K562 (cell line): ENCODE data around the gene GPR42. TPM values are rescaled to one million over a fixed set of nuclear protein-coding genes. Genes with fewer than 3 reads are reported as not detected.

ENCODE experiments used
- ATAC-seq: fragments of 200-7000 bp; cut with Tn5 transposase; 3 replicates; pipeline ENCODE4 v1.9.1; 2020; ENCODE audit warnings: moderate library complexity
- BruUV-seq: library from RNA; stranded (reverse); fragments of 400-500 nt; replicated peaks from 2 replicates; lab custom pipeline; 2021; lab: Mats Ljungman, UMichigan
- CTCF ChIA-PET: fragments of 300-600 bp; formaldehyde crosslinking; extraction: SDS; loops from one replicate; lab custom pipeline; 2021; ENCODE audit warnings: low intra/inter-chr PET ratio; lab: Yijun Ruan, JAX
- POLR2A ChIA-PET: fragments of 300-600, 350-650 bp; sonication (Branson Sonifier 250); formaldehyde crosslinking; extraction: SDS; loops from one replicate; lab custom pipeline; 2021; ENCODE audit warnings: antibody characterized with exemption, inconsistent platforms; lab: Yijun Ruan, JAX
- DNase-seq, 4 experiments: peaks; one replicate each; pipeline versions ENCODE4 v3.0.0 to v3.0.0-alpha.2; 2011 to 2018; ENCODE audit warnings: low spot score in 3 of 4, mixed read lengths in 3 of 4; ENCODE audit errors: extremely low read depth in 1 of 4
- FAIRE-seq: peaks from 2 replicates; lab custom pipeline; 2011; peaks lifted over from hg19 to GRCh38; lab: Jason Lieb, UNC
- H2AFZ ChIP-seq: 2 replicates; pipeline ENCODE4 v1.6.0; 2011; ENCODE audit warnings: low read depth, low read length, control low read depth, inconsistent platforms
- H3K27ac ChIP-seq: fragments of 200-600 bp; 3 replicates; pipeline ENCODE4 v1.8.0; 2011; ENCODE audit warnings: low read depth, mild to moderate bottlenecking, control low read depth, inconsistent platforms, low read length, moderate library complexity, mixed read lengths; ENCODE audit errors: extremely low read depth
- H3K27me3 ChIP-seq, 2 experiments: fragments of 300-600 bp in 1 of 2; 2 replicates in 1 of 2; 3 replicates in 1 of 2; pipeline versions ENCODE4 v1.6.0 to v1.8.0; 2011; ENCODE audit warnings: inconsistent platforms in 2 of 2, low read length in 2 of 2, mild to moderate bottlenecking in 1 of 2, mixed read lengths in 1 of 2, moderate library complexity in 1 of 2; ENCODE audit not compliant: control insufficient read depth in 2 of 2, insufficient read depth in 2 of 2
- H3K36me3 ChIP-seq: fragments of 300-600 bp; 3 replicates; pipeline ENCODE4 v1.8.0; 2011; ENCODE audit warnings: mild to moderate bottlenecking, low read length, inconsistent platforms; ENCODE audit not compliant: control insufficient read depth, insufficient read depth
- H3K4me1 ChIP-seq, 2 experiments: fragments of 200-600 bp in 1 of 2; replicated peaks in 1 of 2; 2 replicates in 1 of 2; 3 replicates in 1 of 2; pipeline versions ENCODE4 v1.5.1 to v1.8.0; 2011; ENCODE audit warnings: inconsistent platforms in 2 of 2, low read length in 2 of 2, mild to moderate bottlenecking in 1 of 2, mixed read lengths in 1 of 2, moderate library complexity in 1 of 2; ENCODE audit not compliant: control insufficient read depth in 2 of 2, insufficient read depth in 2 of 2
- H3K4me2 ChIP-seq: 2 replicates; pipeline ENCODE4 v1.6.1; 2011; ENCODE audit warnings: low read length, control low read depth, inconsistent platforms, mixed read lengths; ENCODE audit not compliant: insufficient read depth
- H3K4me3 ChIP-seq: fragments of 200-600 bp; sonication (generic), shearing (Covaris generic); 2 replicates; pipeline ENCODE4 v1.5.1; 2016; ENCODE audit warnings: control low read depth, inconsistent platforms
- H3K79me2 ChIP-seq: fragments of 200-600 bp; 3 replicates; pipeline ENCODE4 v1.8.0; 2011; ENCODE audit warnings: low read length, inconsistent platforms; ENCODE audit not compliant: control insufficient read depth, insufficient read depth
- H3K9ac ChIP-seq, 2 experiments: 2 replicates each; pipeline versions ENCODE4 v1.6.0 to v1.6.1; 2011; ENCODE audit warnings: low read depth in 2 of 2, low read length in 2 of 2, control low read depth in 1 of 2, inconsistent platforms in 1 of 2, mild to moderate bottlenecking in 1 of 2, mixed read lengths in 1 of 2; ENCODE audit not compliant: insufficient read depth in 1 of 2
- H3K9me1 ChIP-seq: one replicate; pipeline ENCODE4 v1.6.0; 2011; ENCODE audit warnings: inconsistent platforms, mild to moderate bottlenecking, low read length, moderate library complexity; ENCODE audit not compliant: control insufficient read depth, insufficient read depth
- H3K9me3 ChIP-seq: replicated peaks from 2 replicates; pipeline ENCODE4 v1.5.1; 2011; ENCODE audit warnings: low read depth, low read length, inconsistent platforms; ENCODE audit not compliant: control insufficient read depth, insufficient read depth
- H4K20me1 ChIP-seq: replicated peaks from 2 replicates; pipeline ENCODE4 v1.6.1; 2011; ENCODE audit warnings: low read length, inconsistent platforms, mixed read lengths; ENCODE audit not compliant: control insufficient read depth, insufficient read depth
- C11orf30 ChIP-seq: fragments of 450-650 bp; IDR thresholded peaks from 2 replicates; pipeline ENCODE4 v1.6.1; 2016; ENCODE audit warnings: low read depth, mild to moderate bottlenecking
- FOXO4 ChIP-seq: fragments of 450-650 bp; formaldehyde crosslinking; IDR thresholded peaks from 2 replicates; pipeline ENCODE4 v1.4.0; 2020; ENCODE audit warnings: mild to moderate bottlenecking, moderate library complexity
- HNRNPUL1 ChIP-seq: fragments of 200-400 bp; formaldehyde crosslinking; IDR thresholded peaks from 2 replicates; pipeline ENCODE4 v1.6.1; 2017; ENCODE audit warnings: low read length
- MAFF ChIP-seq: IDR thresholded peaks from 2 replicates; pipeline ENCODE4 v1.6.1; 2012; ENCODE audit warnings: low read length, improper control_type of control experiment
- MAFG ChIP-seq: fragments of 450-650 bp; conservative IDR thresholded peaks from 2 replicates; pipeline ENCODE4 v1.6.1; 2016; ENCODE audit warnings: missing genetic modification characterization, missing compliant biosample characterization
- ZNF316 ChIP-seq: fragments of 450-650 bp; IDR thresholded peaks from 2 replicates; pipeline ENCODE4 v1.6.1; 2016
- WGBS: fragments of 100-300 bp; shearing (Covaris generic); methylation state at CpG from one replicate; pipeline ENCODE4 v1.1.6; 2016; ENCODE audit warnings: low coverage, mixed read lengths; ENCODE audit not compliant: insufficient coverage; ENCODE audit errors: missing lambda C conversion rate; 5-methylcytosine and 5-hydroxymethylcytosine counted together
- in situ Hi-C: fragments of 300-500 bp; cut with MboI; formaldehyde crosslinking; loops from 4 replicates; pipeline ENCODE4 v1.15.0; 2018; ENCODE audit warnings: inconsistent platforms, mixed read lengths
- intact Hi-C: fragments of 100-400 bp; cut with micrococcal nuclease; formaldehyde crosslinking; loops from 2 replicates; pipeline ENCODE4 v1.14.2; 2022
- polyA plus RNA-seq, 8 experiments: library from polyadenylated mRNA; depleted of rRNA in 4 of 8; stranded (reverse) in 5 of 8; unstranded in 3 of 8; fragments of >200 nt; fragmentation: Nextera tagmentation in 2 of 8; fragmentation: Illumina TruSeq in 1 of 8; extraction: Ambion mirVana in 2 of 8; extraction: Trizol in 1 of 8; gene quantifications; 2 replicates each; pipeline versions ENCODE4 v1.2.1 to v1.2.3, GENCODE V29; 2011 to 2014; ENCODE audit warnings: inconsistent platforms in 1 of 8, missing spikeins in 1 of 8
- total RNA-seq, 7 experiments: library from RNA; depleted of rRNA in 6 of 7; stranded (reverse); fragments of >200 nt in 6 of 7; fragmentation: Illumina TruSeq in 2 of 7; extraction: Trizol in 2 of 7; gene quantifications; 2 replicates each; pipeline versions ENCODE4 v1.2.1 to v1.2.3, GENCODE V29; 2011 to 2021; ENCODE audit warnings: low replicate concordance in 1 of 7

GPR42 gene
- total and polyA plus RNA-seq, 9 of the 15 experiments (the other 6 are each of a cell fraction or from before 2014, with no cell fraction given): not detected

- CTCF ChIA-PET: no interaction called here
Measured at GRCh38 chr19:35360880-35361420, 9.9 kb upstream of the GPR42 start.

More at GRCh38 chr19:35360880-35361420, 9.9 kb upstream of the GPR42 start:
- no TSS peak for BruUV-seq
- DNase-seq (no peak), ATAC-seq (no peak), FAIRE-seq (no peak)
- Histone ChIP-seq H3K27me3 (peaks cover 23 to 53% of the 10 kb centered on the region in 2 experiments), H3K9me1 (no peaks in the 10 kb centered on the region), H3K79me2 (no peaks in the 10 kb centered on the region), H3K4me3 (no peak overlapping the region), H4K20me1 (no peaks in the 10 kb centered on the region), H3K4me1 (peaks cover 0 to 2% of the 10 kb centered on the region in 2 experiments; a peak in 1 of 5 replicates), H2AFZ (no peak overlapping the region), H3K27ac (no peak overlapping the region)
- intact Hi-C loops: no loop called here
- 2% methylated on average over 5 of the region's 5 CpGs for WGBS
- TF ChIP-seq C11orf30 (peak; percentile 78), FOXO4 (CRISPR knock-in tag) (no peak), MAFF (peak; percentile 42; the same call in 1 of the 2 replicates), HNRNPUL1 (no peak), ZNF316 (peak; percentile 84), MAFG (tag) (peak; percentile 79)
- TF ChIP-seq, all 486 proteins: peak for 4
- no peak overlapping the region for H3K9ac ChIP-seq
- H3K9me3 ChIP-seq: no peaks in the 10 kb centered on the region
- no peak overlapping the region for H3K4me2 ChIP-seq
- H3K36me3 ChIP-seq: no peaks in the 10 kb centered on the region
- in situ Hi-C loops: no loop called here
- POLR2A ChIA-PET: interaction anchor here (0.6 to 1.6 kb wide), 3 partner anchors 16 to 644 kb away, joined by 3 read pairs; no protein-coding TSS in a partner anchor
